ENCODE data around the gene PGGT1B. TPM values are rescaled to one million over a fixed set of nuclear protein-coding genes. Genes with fewer than 3 reads are reported as not detected.

Gene PGGT1B
- total RNA-seq, 2 donors from 2014 or later, result 45.0 to 46.9 TPM

DNA sequence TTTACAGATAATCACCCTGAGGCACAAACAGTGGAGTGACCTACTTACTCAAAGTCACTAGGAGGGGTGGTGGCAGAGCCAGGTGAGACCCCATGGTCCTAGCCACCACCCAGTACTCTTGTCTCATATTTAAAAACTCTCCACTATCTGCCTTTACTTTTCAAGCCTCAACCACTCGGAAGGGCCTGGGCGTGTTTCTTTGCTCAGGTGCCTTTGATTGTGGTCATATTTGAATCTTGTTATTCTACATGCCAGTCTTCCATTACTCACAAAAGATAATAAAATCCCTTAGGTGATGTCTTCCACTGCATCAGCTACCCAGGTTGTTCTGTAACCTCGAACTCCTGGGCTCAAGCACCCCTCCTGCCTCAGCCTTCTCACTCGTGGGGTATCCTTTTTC lies 72.3 kb downstream of the PGGT1B start:
- Mint-ChIP-seq H3K36me3 (no peaks in the 10 kb centered on the region), H3K27me3 (peaks cover 11 to 17% of the 10 kb centered on the region in 2 donors), H3K27ac (no peak overlapping the region), H3K4me1 (ENCODE audit: low read depth in 2 of 2) (no peaks in the 10 kb centered on the region), H3K9me3 (no peaks in the 10 kb centered on the region), H3K4me3 (no peak overlapping the region)
- ATAC-seq (no peak), DNase-seq (ENCODE audit: low spot score) (no peak)

- Mint-ChIP-seq H3K4me3 (no peak overlapping the region), H3K27ac (no peak overlapping the region), H3K36me3 (no peaks in the 10 kb centered on the region), H3K4me1 (ENCODE audit: low read depth in 2 of 2) (no peaks in the 10 kb centered on the region), H3K27me3 (peaks cover 13 to 17% of the 10 kb centered on the region in 2 donors), H3K9me3 (no peaks in the 10 kb centered on the region)
- ATAC-seq, result no peak
- DNase-seq (ENCODE audit: low spot score), result no peak
Measured at GRCh38 chr5:115189866-115190265, 72.8 kb downstream of the PGGT1B start.

- H3K9me3 Mint-ChIP-seq, result no peaks in the 10 kb centered on the region
- DNase-seq (ENCODE audit: low spot score), result no peak
- peaks cover 29 to 33% of the 10 kb centered on the region in 2 donors for H3K27me3 Mint-ChIP-seq
Measured at GRCh38 chr5:115186794-115187193, 75.9 kb downstream of the PGGT1B start.

GRCh38 chr5:115184770-115185169 lies 77.9 kb downstream of the PGGT1B start:
- DNase-seq (ENCODE audit: low spot score) (no peak), ATAC-seq (no peak)
- no peak overlapping the region for H3K27ac Mint-ChIP-seq
- H3K4me3 Mint-ChIP-seq, result no peak overlapping the region
- H3K9me3 Mint-ChIP-seq, result no peaks in the 10 kb centered on the region
- H3K27me3 Mint-ChIP-seq, result peaks cover 38 to 54% of the 10 kb centered on the region in 2 donors
- H3K36me3 Mint-ChIP-seq, result peaks cover 5% of the 10 kb centered on the region
- H3K4me1 Mint-ChIP-seq (ENCODE audit: low read depth in 2 of 2), result peaks cover 11 to 17% of the 10 kb centered on the region in 2 donors

More at GRCh38 chr5:115186794-115187193, 75.9 kb downstream of the PGGT1B start:
- H3K4me1 Mint-ChIP-seq (ENCODE audit: low read depth in 2 of 2), result no peaks in the 10 kb centered on the region
- no peak overlapping the region for H3K4me3 Mint-ChIP-seq
- ATAC-seq, result no peak
- no peak overlapping the region for H3K27ac Mint-ChIP-seq
- peaks cover 5% of the 10 kb centered on the region for H3K36me3 Mint-ChIP-seq

- no peak for ATAC-seq
- H3K4me1 Mint-ChIP-seq (ENCODE audit: low read depth in 2 of 2), result peaks cover 11 to 19% of the 10 kb centered on the region in 2 donors
Measured at GRCh38 chr5:115181757-115182156, 80.9 kb downstream of the PGGT1B start.

GRCh38 chr5:115180165-115180709 lies 82.4 kb downstream of the PGGT1B start:
- peaks cover 5% of the 10 kb centered on the region for H3K36me3 Mint-ChIP-seq
- H3K9me3 Mint-ChIP-seq, result no peaks in the 10 kb centered on the region
- H3K4me3 Mint-ChIP-seq, result peak overlapping the region; percentile 97
- DNase-seq (ENCODE audit: low spot score) (no peak), ATAC-seq (peak; percentile 80 to 83)
- peaks cover 51 to 76% of the 10 kb centered on the region in 2 donors for H3K27me3 Mint-ChIP-seq
- H3K4me1 Mint-ChIP-seq (ENCODE audit: low read depth in 2 of 2), result peaks cover 11 to 19% of the 10 kb centered on the region in 2 donors
- H3K27ac Mint-ChIP-seq, result no peak overlapping the region

More at GRCh38 chr5:115181757-115182156, 80.9 kb downstream of the PGGT1B start:
- H3K27me3 Mint-ChIP-seq, result peaks cover 49 to 68% of the 10 kb centered on the region in 2 donors
- H3K36me3 Mint-ChIP-seq, result peaks cover 5% of the 10 kb centered on the region
- H3K27ac Mint-ChIP-seq, result no peak overlapping the region
- H3K9me3 Mint-ChIP-seq, result no peaks in the 10 kb centered on the region
- DNase-seq (ENCODE audit: low spot score), result no peak
- H3K4me3 Mint-ChIP-seq, result no peak overlapping the region

DNA sequence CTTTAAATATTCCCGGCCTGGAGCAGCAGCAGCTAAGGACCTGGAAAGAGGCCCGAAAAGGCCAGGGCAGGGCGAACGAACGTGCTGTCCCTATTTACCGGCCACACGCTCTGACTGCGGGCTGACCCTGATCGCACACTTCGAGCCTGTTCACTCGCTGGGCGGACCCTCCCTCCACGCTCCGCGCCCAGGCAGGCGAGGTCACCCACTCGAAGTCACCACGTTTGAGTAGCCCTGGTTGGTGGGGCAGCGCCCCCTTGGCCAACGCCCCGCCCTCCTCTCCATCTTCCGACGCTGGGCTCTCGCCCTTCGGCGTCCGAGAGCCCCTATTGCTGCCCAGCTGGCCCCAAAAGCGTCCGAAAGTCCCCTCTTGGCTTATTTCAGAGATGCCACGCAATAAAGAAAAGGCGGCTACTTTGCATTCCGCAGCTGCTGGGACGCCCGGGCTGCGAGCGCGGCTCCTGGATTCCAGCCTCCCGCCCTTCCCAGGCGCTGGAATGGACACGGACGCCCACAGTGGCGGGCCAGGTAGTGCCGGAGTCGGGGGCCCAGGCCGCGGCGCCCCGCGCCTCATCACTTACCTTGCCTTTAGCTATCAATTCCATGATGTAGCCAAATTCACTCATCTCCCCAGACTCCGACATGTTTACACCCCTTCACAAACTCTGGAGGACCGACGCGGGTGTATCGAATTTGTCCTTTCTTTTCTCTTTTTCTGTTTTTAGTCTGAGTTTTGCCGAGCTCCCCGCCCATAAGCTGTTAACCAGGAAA lies 83.1 kb downstream of the PGGT1B start:
- no peaks in the 10 kb centered on the region for H3K9me3 Mint-ChIP-seq
- H3K4me3 Mint-ChIP-seq, result peak overlapping the region; percentile 97
- ATAC-seq, result peak; percentile 43
- peaks cover 50 to 75% of the 10 kb centered on the region in 2 donors for H3K27me3 Mint-ChIP-seq
- DNase-seq (ENCODE audit: low spot score), result no peak
- peaks cover 11 to 19% of the 10 kb centered on the region in 2 donors for H3K4me1 Mint-ChIP-seq (ENCODE audit: low read depth in 2 of 2)
- H3K27ac Mint-ChIP-seq, result no peak overlapping the region
- peaks cover 5% of the 10 kb centered on the region for H3K36me3 Mint-ChIP-seq

- no peaks in the 10 kb centered on the region for H3K9me3 Mint-ChIP-seq
- H3K36me3 Mint-ChIP-seq, result peaks cover 5% of the 10 kb centered on the region
- H3K4me3 Mint-ChIP-seq, result no peak overlapping the region
- DNase-seq (ENCODE audit: low spot score), result no peak
- H3K27me3 Mint-ChIP-seq, result peaks cover 48 to 75% of the 10 kb centered on the region in 2 donors
- H3K27ac Mint-ChIP-seq, result no peak overlapping the region
- peaks cover 11 to 19% of the 10 kb centered on the region in 2 donors for H3K4me1 Mint-ChIP-seq (ENCODE audit: low read depth in 2 of 2)
- no peak for ATAC-seq
Measured at GRCh38 chr5:115179030-115179393, 83.7 kb downstream of the PGGT1B start.

DNA sequence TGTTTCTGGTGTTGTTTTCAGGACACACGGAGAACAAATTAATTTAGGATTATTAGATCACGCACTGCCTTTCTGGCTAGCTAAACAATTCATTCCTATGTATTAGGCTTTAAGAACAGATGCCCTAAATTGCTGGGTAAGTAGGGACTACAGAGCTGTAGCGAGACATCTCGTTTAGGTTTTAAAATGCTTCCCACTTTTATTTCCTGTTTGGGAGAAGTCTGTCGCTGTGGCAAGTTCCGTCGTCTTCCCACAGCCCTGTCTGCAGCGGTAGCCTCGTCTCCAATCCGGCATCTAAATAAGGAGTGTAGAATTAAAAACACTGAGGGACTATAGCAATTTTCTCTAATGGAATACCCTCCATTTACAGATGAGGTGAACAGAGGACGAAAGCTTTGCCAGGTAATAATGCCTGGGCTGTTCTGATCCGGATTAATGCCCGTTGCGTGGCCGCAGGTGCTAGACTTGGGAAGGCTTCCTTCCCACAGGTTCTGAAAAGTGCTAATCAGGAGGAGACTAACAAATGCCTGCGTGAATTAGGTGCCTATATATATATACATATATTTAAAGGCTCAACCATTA lies 91.7 kb downstream of the PGGT1B start:
- H3K9me3 Mint-ChIP-seq, result no peaks in the 10 kb centered on the region
- DNase-seq (ENCODE audit: low spot score) (no peak), ATAC-seq (no peak)

DNA sequence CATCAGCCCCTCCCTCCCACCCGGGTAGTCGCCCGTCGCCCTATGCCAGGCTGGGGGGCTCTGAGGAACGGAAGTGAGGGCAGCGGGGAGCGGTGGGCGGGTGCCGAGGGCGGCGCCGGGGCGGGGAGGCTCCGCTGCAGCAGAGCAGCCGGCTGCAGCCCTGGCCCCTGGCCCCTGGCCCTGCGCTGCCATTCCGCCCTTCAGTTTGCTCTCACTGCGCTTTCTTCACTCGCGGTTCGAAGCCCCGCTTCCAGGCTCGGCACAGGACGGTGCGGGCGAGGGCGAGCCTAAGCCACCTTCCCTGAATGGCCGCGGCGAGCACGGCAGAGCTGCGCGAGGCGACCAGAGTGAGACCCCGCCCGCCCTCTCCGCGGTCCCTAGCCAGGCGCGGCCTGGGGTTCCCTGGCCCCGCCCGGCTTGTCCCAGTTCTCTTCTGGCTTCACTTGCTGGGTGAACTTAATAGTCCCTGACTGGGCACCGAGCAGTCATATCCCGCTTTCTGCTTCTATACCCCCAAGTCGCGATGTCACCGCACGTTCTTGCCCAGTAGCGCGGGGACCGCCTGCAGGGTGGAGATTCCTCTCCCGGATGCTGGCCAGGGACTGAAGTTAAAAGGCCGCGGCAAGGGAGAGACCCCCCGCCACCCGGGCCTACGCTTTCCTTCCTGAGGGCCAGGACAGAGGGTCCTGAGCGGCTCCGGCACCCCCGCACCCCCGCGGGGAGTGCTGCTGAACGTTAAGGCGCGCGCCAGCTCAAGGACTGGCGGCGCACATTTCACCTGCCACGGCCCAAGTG lies 92.3 kb downstream of the PGGT1B start:
- Mint-ChIP-seq H3K9me3 (no peaks in the 10 kb centered on the region), H3K36me3 (peaks cover 7% of the 10 kb centered on the region), H3K4me1 (ENCODE audit: low read depth in 2 of 2) (peaks cover 10 to 11% of the 10 kb centered on the region in 2 donors), H3K27ac (no peak overlapping the region), H3K4me3 (peak overlapping the region; percentile 82), H3K27me3 (peaks cover 39 to 42% of the 10 kb centered on the region in 2 donors)
- peak; percentile 43 to 52 for ATAC-seq
- DNase-seq (ENCODE audit: low spot score), result no peak

More for the DNA sequence above, 91.7 kb downstream of the PGGT1B start:
- peaks cover 36 to 44% of the 10 kb centered on the region in 2 donors for H3K27me3 Mint-ChIP-seq
- H3K4me1 Mint-ChIP-seq (ENCODE audit: low read depth in 2 of 2), result peaks cover 10 to 11% of the 10 kb centered on the region in 2 donors
- H3K36me3 Mint-ChIP-seq, result peaks cover 7% of the 10 kb centered on the region
- no peak overlapping the region for H3K27ac Mint-ChIP-seq
- H3K4me3 Mint-ChIP-seq, result peak overlapping the region; percentile 82

DNA sequence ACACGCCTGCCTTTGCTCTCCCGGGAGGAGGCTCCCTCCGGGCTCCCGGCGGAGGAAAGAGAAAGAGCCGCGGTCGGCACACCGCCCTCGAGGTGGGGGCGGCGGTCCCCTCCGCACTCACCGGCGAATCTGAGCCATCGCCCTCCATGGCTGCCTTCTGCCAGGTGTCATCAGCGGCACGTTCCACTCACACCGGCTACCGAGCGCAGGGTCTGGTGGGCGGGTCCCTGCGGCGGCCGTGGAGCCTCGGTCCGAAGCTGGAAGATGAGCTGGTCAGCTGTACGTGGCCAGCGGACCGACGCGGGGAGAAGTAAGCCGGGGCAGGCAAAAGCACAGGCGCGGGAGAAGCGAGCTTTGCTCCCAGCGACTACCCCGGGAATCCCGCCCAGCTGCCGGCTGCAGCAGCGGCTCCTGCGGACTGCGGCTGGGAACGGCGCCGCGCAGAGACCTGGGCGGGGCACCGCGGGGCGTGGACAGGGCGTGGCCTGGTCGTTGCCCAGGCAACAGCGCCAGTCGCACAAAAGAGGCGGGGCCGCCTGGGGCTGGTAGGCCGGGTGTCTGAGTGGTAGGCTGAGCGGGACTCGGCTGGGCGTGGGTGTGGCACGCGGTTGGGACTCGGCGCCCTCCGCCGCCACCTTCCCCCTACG lies 93.1 kb downstream of the PGGT1B start, which contains the start of gene TRIM36:
TSS of gene TRIM36 (minus strand) at position 422 of the 647 bp plus-strand sequence. CDS start at position 148, 274 bp downstream.
- Mint-ChIP-seq H3K9me3 (no peaks in the 10 kb centered on the region), H3K4me3 (peak within 1 kb of the TSS; percentile 82), H3K36me3 (peaks cover 7% of the 10 kb centered on the region), H3K4me1 (ENCODE audit: low read depth in 2 of 2) (peaks cover 10 to 11% of the 10 kb centered on the region in 2 donors), H3K27ac (no peak within 1 kb of the TSS), H3K27me3 (peaks cover 38 to 40% of the 10 kb centered on the region in 2 donors)
- ATAC-seq, result peak; percentile 99
- DNase-seq (ENCODE audit: low spot score), result peak; percentile 95

GRCh38 chr5:115168829-115169486 lies 93.7 kb downstream of the PGGT1B start:
- H3K27ac Mint-ChIP-seq, result no peak overlapping the region
- ATAC-seq (no peak), DNase-seq (ENCODE audit: low spot score) (no peak)
- H3K9me3 Mint-ChIP-seq, result no peaks in the 10 kb centered on the region
- peaks cover 32 to 39% of the 10 kb centered on the region in 2 donors for H3K27me3 Mint-ChIP-seq
- H3K36me3 Mint-ChIP-seq, result peaks cover 7% of the 10 kb centered on the region
- H3K4me3 Mint-ChIP-seq, result peak overlapping the region; percentile 82
- H3K4me1 Mint-ChIP-seq (ENCODE audit: low read depth in 2 of 2), result peaks cover 10 to 11% of the 10 kb centered on the region in 2 donors
